Body of pancreas (tissue), 4 donors: ENCODE results near the gene COG3.

Source experiments
- POLR2A ChIP-seq, 3 donors: fragments of 450-650 bp; IDR thresholded peaks; one replicate each; pipeline ENCODE4 v1.6.1; 2016; ENCODE audit warnings: antibody characterized with exemption in 3 of 3, mild to moderate bottlenecking in 2 of 3
- TF ChIP-seq, protein P1 (sequence below), 7 experiments: fragments of 450-650 bp in 4 of 7; fragments of 200-600 bp in 3 of 7; sonication (generic) in 3 of 7; IDR thresholded peaks; one replicate each; pipeline ENCODE4 v1.5.1; 2016 to 2019; ENCODE audit warnings: antibody characterized with exemption in 7 of 7

DNA sequence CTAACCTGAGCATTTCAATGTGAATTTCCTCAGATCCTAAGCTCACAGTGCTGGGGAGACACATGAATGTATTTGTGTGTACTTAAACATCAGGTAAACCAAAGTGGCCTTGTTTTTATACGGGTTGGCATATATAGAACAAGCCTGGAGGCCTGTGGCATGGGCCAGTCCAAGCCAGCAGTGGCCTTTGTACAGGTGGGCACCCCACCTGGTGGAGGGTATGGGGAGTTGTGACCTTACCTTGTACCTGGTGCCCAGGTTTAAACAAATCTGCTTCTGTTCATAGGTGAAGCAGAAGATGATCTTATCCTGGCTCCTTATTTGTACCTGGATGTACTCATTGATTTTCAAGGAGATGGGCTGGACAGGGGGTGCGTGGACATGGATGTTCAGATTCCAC is 79.8 kb downstream of the COG3 start:
- TF ChIP-seq, protein P1, sequence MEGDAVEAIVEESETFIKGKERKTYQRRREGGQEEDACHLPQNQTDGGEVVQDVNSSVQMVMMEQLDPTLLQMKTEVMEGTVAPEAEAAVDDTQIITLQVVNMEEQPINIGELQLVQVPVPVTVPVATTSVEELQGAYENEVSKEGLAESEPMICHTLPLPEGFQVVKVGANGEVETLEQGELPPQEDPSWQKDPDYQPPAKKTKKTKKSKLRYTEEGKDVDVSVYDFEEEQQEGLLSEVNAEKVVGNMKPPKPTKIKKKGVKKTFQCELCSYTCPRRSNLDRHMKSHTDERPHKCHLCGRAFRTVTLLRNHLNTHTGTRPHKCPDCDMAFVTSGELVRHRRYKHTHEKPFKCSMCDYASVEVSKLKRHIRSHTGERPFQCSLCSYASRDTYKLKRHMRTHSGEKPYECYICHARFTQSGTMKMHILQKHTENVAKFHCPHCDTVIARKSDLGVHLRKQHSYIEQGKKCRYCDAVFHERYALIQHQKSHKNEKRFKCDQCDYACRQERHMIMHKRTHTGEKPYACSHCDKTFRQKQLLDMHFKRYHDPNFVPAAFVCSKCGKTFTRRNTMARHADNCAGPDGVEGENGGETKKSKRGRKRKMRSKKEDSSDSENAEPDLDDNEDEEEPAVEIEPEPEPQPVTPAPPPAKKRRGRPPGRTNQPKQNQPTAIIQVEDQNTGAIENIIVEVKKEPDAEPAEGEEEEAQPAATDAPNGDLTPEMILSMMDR (IDR thresholded peaks at IDR 0.05) = peak in 1 of 7 experiments; percentile 3
- TF ChIP-seq POLR2A (IDR thresholded peaks at IDR 0.05) = no peak
